GM08714 (cell line): ENCODE measurements around the gene ENKUR.
"Not testable (repeated sequence)": the region's sequence is repeated elsewhere in the genome, so short reads cannot be mapped to it uniquely, and the experiment has no call there.

Experiments
- H3K4me3 ChIP-seq: fragments of 200-500 bp; sonication (Bioruptor generic); 2 replicates; pipeline ENCODE4 v1.5.1; 2014; ENCODE audit warnings: mild to moderate bottlenecking, low read length, inconsistent platforms
- ZNF274 ChIP-seq: IDR thresholded peaks from 2 replicates; pipeline ENCODE4 v1.6.1; 2012; ENCODE audit warnings: mild to moderate bottlenecking, low read depth, low read length

ENKUR gene

DNA sequence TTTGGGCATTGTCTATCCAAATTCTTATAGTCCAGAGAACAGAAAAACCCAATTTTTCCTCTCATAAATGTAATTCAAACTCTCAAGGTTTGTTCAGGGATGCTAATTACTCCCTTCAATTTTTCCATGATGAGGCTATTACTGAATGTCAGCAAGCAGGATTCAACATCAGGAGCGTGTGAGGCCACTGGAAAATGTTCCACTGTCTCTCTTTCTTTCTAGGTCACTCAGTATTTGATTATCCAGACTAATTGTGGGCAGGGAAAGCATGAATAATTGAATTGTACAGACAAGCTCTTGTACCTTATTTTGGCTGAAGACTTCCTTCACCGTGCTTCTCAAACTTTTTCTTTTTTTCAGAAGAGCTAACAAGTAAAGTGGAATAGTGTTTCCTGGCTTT lies 31.1 kb upstream of the ENKUR start:
- no peak for TF ChIP-seq ZNF274
- no peak overlapping the region for H3K4me3 ChIP-seq

DNA sequence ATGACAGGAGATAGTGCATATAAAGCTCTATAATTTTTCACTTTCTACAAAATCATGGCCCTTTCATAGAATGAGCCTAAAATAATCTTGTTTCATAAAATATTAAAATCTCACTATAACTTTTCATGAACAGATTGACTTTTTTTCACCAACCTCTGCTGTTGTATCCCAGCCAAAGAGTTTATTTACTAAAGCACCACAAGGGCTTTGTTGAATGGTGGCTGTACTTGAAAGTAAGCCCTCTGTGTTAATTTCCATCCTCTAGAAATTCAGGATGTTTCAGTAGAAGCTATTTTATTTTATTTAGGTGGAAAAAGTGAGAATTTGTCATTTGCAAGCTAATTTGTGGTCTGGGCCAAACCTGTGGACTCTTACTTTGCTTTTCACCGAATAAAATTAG lies 30.7 kb upstream of the ENKUR start:
- TF ChIP-seq ZNF274 = no peak

DNA sequence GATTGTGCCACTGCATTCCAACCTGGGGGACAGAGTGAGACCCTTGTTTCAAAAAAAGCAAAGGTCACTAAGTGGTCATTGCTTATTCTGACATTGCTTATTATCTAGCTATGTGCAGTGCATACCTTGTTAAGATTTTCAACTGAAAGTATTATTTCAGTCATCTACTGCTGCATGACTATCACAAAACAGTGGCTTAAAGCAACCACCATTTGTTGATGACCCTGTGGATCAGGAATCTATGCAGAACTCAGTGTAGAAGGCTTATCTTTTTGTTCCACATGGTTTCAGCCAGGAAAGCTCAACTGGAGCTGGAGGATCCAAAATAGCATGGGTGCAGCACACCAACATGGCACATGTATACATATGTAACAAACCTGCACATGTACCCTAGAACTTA lies 23.6 kb upstream of the ENKUR start:
- TF ChIP-seq ZNF274 = no peak
- no peak overlapping the region for H3K4me3 ChIP-seq

More for the DNA sequence above, 30.7 kb upstream of the ENKUR start:
- no peak overlapping the region for H3K4me3 ChIP-seq

DNA sequence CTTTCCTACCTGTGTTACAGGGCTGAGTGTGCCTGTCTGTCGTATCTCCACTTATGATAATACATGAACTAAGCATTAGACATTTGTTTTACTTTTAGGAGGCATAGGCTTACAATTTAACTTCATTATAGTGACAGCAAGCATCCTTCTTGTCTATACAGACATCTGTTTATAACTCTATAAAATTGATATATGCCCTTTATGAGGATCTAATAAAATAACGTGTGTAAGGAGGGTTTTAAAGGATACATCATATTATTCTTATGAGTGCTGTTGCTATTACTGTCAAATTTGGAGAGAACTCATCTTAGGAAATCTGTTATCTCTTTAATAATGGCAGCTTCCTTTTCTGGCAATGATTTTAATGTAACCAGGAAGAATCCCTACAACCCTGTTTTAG lies 22.4 kb upstream of the ENKUR start:
- no peak overlapping the region for H3K4me3 ChIP-seq
- no peak for TF ChIP-seq ZNF274

DNA sequence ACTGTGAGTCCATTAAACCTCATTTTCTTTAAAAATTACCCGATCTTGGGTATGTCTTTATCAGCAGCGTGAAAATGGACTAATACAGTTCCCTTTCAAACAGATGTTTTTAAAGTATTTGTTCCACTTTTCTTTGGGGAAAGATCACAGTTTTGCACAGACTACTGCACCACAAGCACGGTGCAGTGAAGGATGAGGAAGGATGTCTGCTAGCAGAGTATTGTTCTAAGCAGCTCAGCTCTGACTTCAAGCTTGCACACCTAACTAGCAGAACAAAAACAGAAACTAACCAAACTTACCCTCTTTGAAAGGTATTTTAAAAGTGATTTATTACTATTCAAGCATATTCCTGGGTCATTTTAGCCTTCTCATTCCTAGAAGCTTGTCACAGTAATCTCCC lies 20.4 kb upstream of the ENKUR start:
- no peak for TF ChIP-seq ZNF274
- H3K4me3 ChIP-seq = no peak overlapping the region

DNA sequence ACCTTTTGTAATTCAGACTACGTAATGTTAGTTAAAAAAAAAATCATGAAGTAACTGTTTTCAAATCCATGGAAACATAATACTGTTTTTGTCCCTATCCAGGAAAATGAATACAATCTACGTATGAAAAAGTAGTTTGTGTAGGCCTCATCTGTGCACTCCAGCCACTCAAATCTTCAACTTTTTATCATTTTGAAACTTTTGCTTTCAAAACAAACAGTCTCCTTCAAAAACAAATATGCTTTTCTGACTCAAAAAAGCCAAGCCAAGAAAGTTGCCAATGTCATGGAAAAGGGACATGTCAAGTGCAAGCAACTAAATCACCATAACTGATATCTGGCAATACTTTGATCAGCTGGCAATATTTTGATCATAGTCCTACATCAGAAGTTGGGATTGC lies 13.6 kb upstream of the ENKUR start:
- no peak for TF ChIP-seq ZNF274
- H3K4me3 ChIP-seq = no peak overlapping the region

DNA sequence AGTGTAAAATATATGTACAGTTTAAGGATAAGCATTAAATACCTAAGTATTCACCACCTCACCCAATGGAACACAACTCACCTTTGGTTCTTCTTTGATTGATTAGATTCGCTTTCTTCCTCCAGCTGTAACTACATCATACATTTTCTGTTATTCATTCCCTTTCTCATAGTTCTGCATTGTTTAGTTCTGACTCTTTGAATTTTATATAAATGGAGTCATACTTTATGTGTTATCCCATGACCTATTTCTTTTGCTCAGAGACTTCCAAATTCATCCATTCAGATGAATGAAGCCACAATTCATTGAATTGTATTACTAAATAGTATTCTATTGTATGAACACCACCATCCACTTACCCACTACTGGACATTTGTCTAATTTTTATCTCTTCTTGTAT lies 12.8 kb upstream of the ENKUR start:
- no peak overlapping the region for H3K4me3 ChIP-seq
- TF ChIP-seq ZNF274 = no peak

DNA sequence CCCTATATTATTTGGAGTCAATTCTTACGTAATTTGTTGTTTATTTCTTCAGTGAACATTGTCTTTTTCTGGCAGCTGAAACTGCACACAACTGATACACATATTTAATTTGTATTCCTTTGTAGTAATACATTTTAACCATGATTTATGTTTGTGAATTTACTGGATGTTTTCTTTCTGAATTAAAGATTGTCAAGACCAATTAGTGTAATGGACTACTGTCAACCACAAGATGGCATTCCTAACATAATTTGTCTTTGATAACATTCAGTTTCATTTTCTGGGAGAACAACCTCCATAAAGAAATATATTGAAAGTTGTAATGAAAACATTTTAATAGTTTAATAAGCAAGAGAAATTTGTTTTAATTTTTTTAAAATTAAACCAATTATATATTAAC lies 10.5 kb upstream of the ENKUR start:
- no peak for TF ChIP-seq ZNF274
- H3K4me3 ChIP-seq = no peak overlapping the region

DNA sequence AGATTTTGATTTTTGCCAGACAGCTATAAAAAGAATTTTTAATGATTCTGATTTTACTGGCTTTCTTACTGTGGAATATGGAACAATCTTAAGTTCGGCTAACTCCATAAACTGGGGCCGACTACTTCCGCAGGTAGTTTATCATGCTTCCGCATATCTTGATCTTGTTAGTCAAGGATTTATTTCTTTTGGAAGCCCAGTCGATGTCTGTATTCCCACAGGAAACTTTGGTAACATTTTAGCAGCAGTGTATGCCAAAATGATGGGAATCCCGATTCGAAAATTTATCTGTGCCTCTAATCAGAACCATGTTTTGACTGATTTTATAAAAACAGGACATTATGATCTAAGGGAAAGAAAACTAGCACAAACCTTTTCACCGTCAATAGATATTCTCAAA lies 8.6 kb upstream of the ENKUR start:
- H3K4me3 ChIP-seq = no peak overlapping the region

DNA sequence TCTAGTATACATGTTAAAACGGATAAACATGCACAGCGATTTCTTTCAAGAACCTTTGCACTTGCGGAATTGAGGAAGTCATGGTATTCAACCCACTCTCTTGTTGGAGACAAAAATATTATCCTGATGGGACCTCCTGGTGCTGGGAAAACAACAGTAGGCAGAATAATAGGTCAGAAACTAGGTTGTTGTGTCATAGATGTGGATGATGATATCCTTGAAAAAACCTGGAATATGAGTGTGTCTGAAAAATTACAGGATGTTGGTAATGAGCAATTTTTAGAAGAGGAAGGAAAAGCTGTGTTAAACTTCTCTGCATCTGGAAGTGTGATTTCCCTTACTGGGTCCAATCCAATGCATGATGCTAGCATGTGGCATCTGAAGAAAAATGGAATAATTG lies 7.3 kb upstream of the ENKUR start:
- H3K4me3 ChIP-seq = no peak overlapping the region
- no peak for TF ChIP-seq ZNF274

More for the DNA sequence above, 8.6 kb upstream of the ENKUR start:
- TF ChIP-seq ZNF274 = no peak

DNA sequence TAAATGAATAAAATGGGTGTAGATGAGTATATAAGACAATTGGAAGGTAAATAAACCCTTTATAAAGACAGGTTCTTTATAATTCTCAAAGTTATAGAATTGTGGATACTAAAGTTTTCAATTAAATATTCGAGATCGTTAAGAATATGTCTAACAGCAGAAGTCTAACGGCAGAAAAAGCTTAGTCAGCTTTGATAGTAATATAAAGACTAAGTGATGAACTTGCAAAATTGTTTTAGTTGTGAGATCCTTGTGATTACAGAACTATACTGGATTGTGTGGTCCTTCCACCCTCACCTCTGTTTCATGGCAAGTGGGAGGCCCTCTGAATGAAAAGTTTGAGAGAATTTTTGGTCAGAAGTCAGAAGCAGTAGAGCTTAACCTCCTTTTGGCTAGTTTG lies 2.7 kb upstream of the ENKUR start:
- no peak overlapping the region for H3K4me3 ChIP-seq
- TF ChIP-seq ZNF274 = no peak

DNA sequence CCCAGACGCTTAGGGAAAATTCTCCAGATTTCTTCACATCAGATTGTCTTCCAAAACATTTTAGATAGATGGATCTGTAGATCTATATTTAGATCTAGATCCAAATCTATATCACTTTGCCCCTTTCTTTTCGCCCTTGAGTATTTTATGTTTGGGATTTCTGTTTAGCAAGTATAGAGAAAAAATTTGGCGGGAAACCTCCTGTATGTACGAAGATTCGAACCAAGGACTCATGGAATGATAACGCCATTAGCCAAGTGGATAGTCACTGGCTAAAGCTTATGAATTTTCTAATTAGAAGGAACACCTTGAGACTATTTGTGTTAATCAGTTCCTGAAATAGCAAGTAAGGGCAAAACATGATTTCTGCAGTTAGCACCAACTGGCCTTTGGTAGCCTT lies 1.7 kb upstream of the ENKUR start:
- peak overlapping the region; percentile 76; the same call in 1 of the 2 replicates for H3K4me3 ChIP-seq
- TF ChIP-seq ZNF274 = no peak

DNA sequence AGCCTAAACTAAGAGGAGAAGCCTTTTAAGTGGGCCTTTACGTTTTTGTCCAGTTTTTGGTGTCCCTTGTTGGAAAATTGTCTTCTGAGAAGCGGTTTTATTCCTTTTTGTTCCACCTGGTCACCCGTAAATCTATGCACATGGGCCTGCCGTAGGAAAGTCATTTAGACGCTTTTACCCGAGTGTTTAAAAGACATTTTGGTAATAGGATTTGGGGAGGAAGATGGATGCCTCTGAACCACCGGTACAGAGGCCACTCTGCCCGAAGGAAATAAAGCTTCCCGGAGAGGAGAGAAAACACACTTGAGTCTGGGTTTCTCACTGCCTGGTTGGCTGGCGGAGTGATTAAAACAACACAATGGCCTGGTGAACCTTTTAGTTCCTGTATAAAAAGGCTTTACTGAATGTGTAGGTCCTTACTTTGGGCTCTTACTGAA lies 1.2 kb upstream of the ENKUR start:
- no peak for TF ChIP-seq ZNF274

DNA sequence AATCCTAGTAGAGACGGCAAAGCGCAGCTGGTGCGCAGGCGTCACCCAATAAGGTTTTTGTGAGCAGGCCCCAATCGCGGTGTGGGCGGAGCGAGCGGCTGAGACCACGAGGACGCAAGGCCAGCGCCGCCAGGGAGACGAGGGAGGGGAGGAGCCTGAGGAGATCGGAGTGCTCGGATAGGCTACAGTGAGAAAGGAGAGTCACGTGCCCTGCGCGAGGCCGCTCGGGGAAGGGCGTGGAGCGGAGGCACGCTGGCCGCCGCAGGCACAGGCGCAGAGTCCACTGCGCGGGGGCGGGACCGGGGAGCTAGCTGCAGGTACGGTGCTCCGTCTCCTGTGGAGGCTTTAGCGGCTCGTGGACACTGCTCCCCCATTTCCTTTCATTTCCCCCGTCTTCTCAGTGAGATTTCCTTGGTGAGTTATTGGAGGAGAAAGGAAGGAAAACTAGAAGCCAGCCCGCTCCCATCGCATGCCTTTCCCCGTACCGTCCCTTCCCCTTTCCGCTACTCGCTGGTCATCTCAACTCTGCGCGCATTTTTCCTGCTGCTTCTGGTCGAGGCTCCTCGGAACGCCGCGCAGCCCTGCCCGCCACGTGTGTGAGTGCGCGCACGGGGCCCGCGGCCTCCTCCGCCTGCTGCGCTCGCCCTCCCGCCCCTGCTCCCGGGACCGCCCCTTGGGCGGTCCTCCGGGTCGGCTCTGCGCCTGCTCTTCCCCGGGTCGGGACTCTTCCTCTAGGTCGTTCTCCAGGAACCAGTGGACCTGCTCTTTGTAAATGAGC lies 607 bp upstream of the ENKUR start, which contains the start of gene THNSL1:
Gene THNSL1, plus strand, starts transcription at position 237 of the 778 bp plus-strand sequence. CDS start 6,612 bp downstream, outside the sequence.
- TF ChIP-seq ZNF274 = no peak

More for the DNA sequence above, 1.2 kb upstream of the ENKUR start:
- H3K4me3 ChIP-seq = peak overlapping the region; percentile 76

DNA sequence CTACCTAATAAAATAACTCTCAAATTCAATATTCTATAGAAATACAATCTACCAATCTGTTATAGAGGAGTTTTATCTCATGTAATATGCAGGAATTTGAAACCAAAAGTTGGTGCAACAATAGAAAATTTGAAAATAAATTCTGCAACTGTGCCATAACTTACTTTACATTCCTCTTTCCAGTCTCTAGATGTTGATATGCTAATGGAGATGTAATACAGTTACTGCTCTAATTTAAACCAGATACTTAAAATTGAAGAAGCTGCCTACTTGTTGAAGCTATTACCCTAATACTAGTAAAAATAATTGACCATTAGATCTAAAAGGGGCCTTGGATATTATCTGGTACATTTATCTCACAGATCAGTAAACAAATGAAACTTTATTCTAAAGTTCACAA lies 1.4 kb downstream of the ENKUR start:
- H3K4me3 ChIP-seq = no peak overlapping the region

More for the DNA sequence above, 607 bp upstream of the ENKUR start, which contains the start of gene THNSL1:
- peak within 1 kb of the TSS; percentile 76 for H3K4me3 ChIP-seq

DNA sequence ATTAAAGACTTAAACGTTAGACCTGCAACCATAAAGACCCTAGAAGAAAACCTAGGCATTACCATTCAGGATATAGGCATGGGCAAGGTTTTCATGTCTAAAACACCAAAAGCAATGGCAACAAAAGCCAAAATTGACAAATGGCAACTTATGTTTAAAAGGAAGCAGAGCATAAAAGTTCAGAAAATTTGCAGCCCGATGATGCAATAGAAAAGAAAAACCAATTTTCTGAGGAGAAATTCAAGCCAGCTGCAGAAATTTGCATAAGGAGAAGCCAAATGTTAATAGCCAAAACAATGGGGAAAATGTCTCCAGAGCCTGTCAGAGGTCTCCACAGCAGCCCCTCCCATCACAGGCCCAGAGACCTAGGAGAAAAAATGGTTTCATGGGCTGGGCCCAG lies 4.4 kb downstream of the ENKUR start:
- not testable (repeated sequence) for H3K4me3 ChIP-seq

More for the DNA sequence above, 1.4 kb downstream of the ENKUR start:
- no peak for TF ChIP-seq ZNF274

DNA sequence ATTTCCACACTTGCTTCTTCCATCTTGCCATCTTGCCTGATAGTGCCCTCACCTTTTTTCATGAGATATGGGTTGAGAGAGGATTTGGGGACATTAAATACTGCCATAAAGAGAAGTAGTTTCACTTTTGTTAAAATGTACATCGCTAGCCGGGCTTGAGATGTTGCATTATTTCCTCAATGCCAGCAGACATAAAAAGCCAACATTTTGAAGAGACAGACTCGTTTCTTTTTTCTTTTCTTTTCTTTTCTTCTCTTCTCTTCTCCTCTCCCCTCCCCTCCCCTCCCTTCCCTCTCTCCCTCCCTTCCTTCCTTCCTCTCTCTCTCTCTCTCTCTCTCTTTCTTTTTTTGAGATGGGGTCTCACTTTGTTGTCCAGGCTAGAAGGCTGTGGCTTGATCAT lies 17.9 kb downstream of the ENKUR start:
- TF ChIP-seq ZNF274 = no peak

More for the DNA sequence above, 17.9 kb downstream of the ENKUR start:
- no peak overlapping the region for H3K4me3 ChIP-seq
